ENCODE results near the gene DENND4C. TPM values are rescaled to one million over a fixed set of nuclear protein-coding genes. Genes with fewer than 3 reads are reported as not detected.

DENND4C gene
- polyA plus RNA-seq, 1 of the 3 experiments (the other 2 are of a cell fraction) = 7.5 TPM

- TF ChIP-seq REST (IDR thresholded peaks at IDR 0.05; ENCODE audit: low read depth, low read length) = no peak
- no peak for TF ChIP-seq NRF1 (IDR thresholded peaks at IDR 0.05; ENCODE audit: low read depth, low read length)
- no peak for TF ChIP-seq SMC3 (IDR thresholded peaks at IDR 0.05; ENCODE audit: low read depth, low read length)
- no peak for TF ChIP-seq TCF12 (IDR thresholded peaks at IDR 0.05)
- TF ChIP-seq JUND (IDR thresholded peaks at IDR 0.05) = no peak
- TF ChIP-seq GABPA (IDR thresholded peaks at IDR 0.05; ENCODE audit: low read depth) = no peak
- TF ChIP-seq EZH2phosphoT487 (IDR thresholded peaks at IDR 0.05; ENCODE audit: borderline replicate concordance, low read depth) = no peak
- TF ChIP-seq NFIC (IDR thresholded peaks at IDR 0.05; ENCODE audit: borderline replicate concordance) = no peak
- no peak for TF ChIP-seq CHD2 (IDR thresholded peaks at IDR 0.05; ENCODE audit: low read length, partially characterized antibody)
- no peak for TF ChIP-seq MAX (IDR thresholded peaks at IDR 0.05; ENCODE audit: low read depth)
- no peak for TF ChIP-seq SIN3A (IDR thresholded peaks at IDR 0.05; ENCODE audit: borderline replicate concordance, low read depth, low read length)
These were observed 105.7 kb downstream of the DENND4C start (continued) for GRCh38 chr9:19336166-19336565.

- ChIA-PET POLR2A (no interaction called here), CTCF (no interaction called here)
- Histone ChIP-seq H3K36me3 (replicated peaks in 1 of 2; ENCODE audit: control insufficient read depth in 1 of 2, insufficient read depth in 2 of 2, low read length in 1 of 2) (peaks cover 50 to 68% of the 10 kb centered on the region in 2 experiments), H3F3A (replicated peaks; ENCODE audit: insufficient read depth) (peaks cover 7% of the 10 kb centered on the region), H3K4me3 (ENCODE audit: low read depth in 2 of 2, low read length in 1 of 2) (no peak overlapping the region), H3K4me2 (no peak overlapping the region), H3K27me3 (ENCODE audit: insufficient read depth) (no peaks in the 10 kb centered on the region), H3K27ac (ENCODE audit: low read depth in 2 of 2, low read length in 1 of 2) (no peak overlapping the region), H3K4me1 (ENCODE audit: control insufficient read depth in 1 of 2, insufficient read depth in 2 of 2, low read depth in 1 of 2, low read length in 1 of 2) (no peaks in the 10 kb centered on the region), H2AFZ (ENCODE audit: low read depth) (no peak overlapping the region), H4K20me1 (ENCODE audit: insufficient read depth) (no peaks in the 10 kb centered on the region), H3K9me2 (no peaks in the 10 kb centered on the region), H3K9ac (no peak overlapping the region), H3K9me3 (no peaks in the 10 kb centered on the region), H3K79me2 (ENCODE audit: insufficient read depth) (no peaks in the 10 kb centered on the region)
- TF ChIP-seq IRF3 (IDR thresholded peaks at IDR 0.05; ENCODE audit: low read depth, low read length) (no peak), FOXJ3 (CRISPR knock-in tag; IDR thresholded peaks at IDR 0.05) (no peak)
- DNase-seq = no peak
- 77% methylated on average over 2 of the region's 2 CpGs for WGBS (ENCODE audit: low lambda C conversion rate)
These were observed 112.5 kb downstream of the DENND4C start for GRCh38 chr9:19342947-19343346.

Data from SK-N-SH (cell line).